Pons (tissue), 1 donor: ENCODE data around the gene GRAMD2B.
"Not testable (repeated sequence)": the region's sequence is repeated elsewhere in the genome, so short reads cannot be mapped to it uniquely, and the experiment has no call there.

Source experiments
- DNase-seq: peaks from one replicate; pipeline ENCODE4 v3.0.0-alpha.2; 2016; ENCODE audit warnings: low spot score

Gene GRAMD2B

GRCh38 chr5:126422994-126423788 is at the start of gene GRAMD2B:
GRAMD2B (plus strand) TSS chr5:126423409; CDS start chr5:126423607, 198 bp downstream.
- peak; percentile 89 for DNase-seq

GRCh38 chr5:126374109-126374416 is 49.1 kb upstream of the GRAMD2B start:
- no peak for DNase-seq

GRCh38 chr5:126376443-126376842 is 46.8 kb upstream of the GRAMD2B start:
- peak; percentile 37 for DNase-seq

- DNase-seq = no peak
Measured at GRCh38 chr5:126377424-126377823, 45.8 kb upstream of the GRAMD2B start.

- not testable (repeated sequence) for DNase-seq
Measured at GRCh38 chr5:126380316-126380715, 42.9 kb upstream of the GRAMD2B start.

GRCh38 chr5:126383246-126383645 is 40.0 kb upstream of the GRAMD2B start:
- DNase-seq = no peak

- DNase-seq = no peak
Measured at GRCh38 chr5:126383776-126384175, 39.4 kb upstream of the GRAMD2B start.

GRCh38 chr5:126384985-126385384 is 38.2 kb upstream of the GRAMD2B start:
- DNase-seq = no peak

GRCh38 chr5:126385524-126386502 is 37.4 kb upstream of the GRAMD2B start:
- DNase-seq = no peak

- DNase-seq = no peak
Measured at GRCh38 chr5:126389179-126389578, 34.0 kb upstream of the GRAMD2B start.

GRCh38 chr5:126390051-126390450 is 33.2 kb upstream of the GRAMD2B start:
- DNase-seq = no peak

- DNase-seq = no peak
Measured at GRCh38 chr5:126391386-126391785, 31.8 kb upstream of the GRAMD2B start.

- DNase-seq = no peak
Measured at GRCh38 chr5:126394211-126394788, 28.9 kb upstream of the GRAMD2B start.

- DNase-seq = no peak
Measured at GRCh38 chr5:126395198-126395597, 28.0 kb upstream of the GRAMD2B start.

GRCh38 chr5:126395605-126396004 is 27.6 kb upstream of the GRAMD2B start:
- DNase-seq = no peak

GRCh38 chr5:126396721-126397120 is 26.5 kb upstream of the GRAMD2B start:
- not testable (repeated sequence) for DNase-seq

GRCh38 chr5:126398791-126399190 is 24.4 kb upstream of the GRAMD2B start:
- DNase-seq = no peak

GRCh38 chr5:126400621-126401251 is 22.5 kb upstream of the GRAMD2B start:
- no peak for DNase-seq

GRCh38 chr5:126402621-126403555 is 20.3 kb upstream of the GRAMD2B start:
- no peak for DNase-seq

- DNase-seq = no peak
Measured at GRCh38 chr5:126403876-126404275, 19.3 kb upstream of the GRAMD2B start.

- no peak for DNase-seq
Measured at GRCh38 chr5:126410623-126411022, 12.6 kb upstream of the GRAMD2B start.
